Trophoblast cell (in vitro differentiated cells and primary cell): ENCODE data around the gene KIF6.

Experiments
- DNase-seq, 2 donors: peaks; one replicate each; pipeline ENCODE4 v3.0.0-alpha.2; 2016
- H2AFZ ChIP-seq: 2 replicates; pipeline ENCODE4 v1.6.1; 2013; ENCODE audit warnings: low read length, moderate library complexity, mild to moderate bottlenecking; ENCODE audit not compliant: insufficient read depth, poor library complexity
- H2AK5ac ChIP-seq: 2 replicates; pipeline ENCODE4 v1.6.1; 2013; ENCODE audit warnings: mild to moderate bottlenecking, low read length
- H2BK120ac ChIP-seq: 2 replicates; pipeline ENCODE4 v1.6.1; 2013; ENCODE audit warnings: low read length, mild to moderate bottlenecking, moderate library complexity; ENCODE audit not compliant: insufficient read depth, poor library complexity
- H2BK12ac ChIP-seq: 2 replicates; pipeline ENCODE4 v1.6.1; 2013; ENCODE audit warnings: mild to moderate bottlenecking, low read length, moderate library complexity
- H2BK5ac ChIP-seq: 2 replicates; pipeline ENCODE4 v1.6.1; 2013; ENCODE audit warnings: low read length, low read depth, moderate library complexity, mild to moderate bottlenecking; ENCODE audit not compliant: poor library complexity
- H3K14ac ChIP-seq: 2 replicates; pipeline ENCODE4 v1.6.1; 2013; ENCODE audit warnings: mild to moderate bottlenecking, low read length
- H3K18ac ChIP-seq: 2 replicates; pipeline ENCODE4 v1.6.1; 2013; ENCODE audit warnings: mild to moderate bottlenecking, low read length
- H3K23ac ChIP-seq: 2 replicates; pipeline ENCODE4 v1.6.1; 2013; ENCODE audit warnings: low read length
- H3K27ac ChIP-seq: 2 replicates; pipeline ENCODE4 v1.5.1; 2013; ENCODE audit warnings: low read depth, mild to moderate bottlenecking, inconsistent platforms, low read length, moderate library complexity
- H3K27me3 ChIP-seq: 2 replicates; pipeline ENCODE4 v1.6.1; 2013; ENCODE audit warnings: inconsistent platforms, mild to moderate bottlenecking, low read length, moderate library complexity; ENCODE audit not compliant: insufficient read depth
- H3K36me3 ChIP-seq, 2 experiments: 1 replicate in 1 of 2; 2 replicates in 1 of 2; pipeline ENCODE4 v1.6.1; 2013; ENCODE audit warnings: low read length in 2 of 2, mild to moderate bottlenecking in 2 of 2, moderate library complexity in 1 of 2; ENCODE audit not compliant: insufficient read depth in 2 of 2, control insufficient read depth in 1 of 2
- H3K4ac ChIP-seq: 2 replicates; pipeline ENCODE4 v1.6.1; 2013; ENCODE audit warnings: low read depth, mild to moderate bottlenecking, low read length, moderate library complexity
- H3K4me1 ChIP-seq, 2 experiments: 1 replicate in 1 of 2; 2 replicates in 1 of 2; pipeline ENCODE4 v1.6.1; 2013; ENCODE audit warnings: low read length in 2 of 2, mild to moderate bottlenecking in 2 of 2, moderate library complexity in 1 of 2; ENCODE audit not compliant: insufficient read depth in 2 of 2, control insufficient read depth in 1 of 2
- H3K4me2 ChIP-seq: 2 replicates; pipeline ENCODE4 v1.6.1; 2013; ENCODE audit warnings: inconsistent platforms, mild to moderate bottlenecking, low read length, moderate library complexity
- H3K4me3 ChIP-seq: 2 replicates; pipeline ENCODE4 v1.5.1; 2013; ENCODE audit warnings: mild to moderate bottlenecking, low read depth, low read length, inconsistent platforms
- H3K79me1 ChIP-seq: one replicate; pipeline ENCODE4 v1.6.1; 2013; ENCODE audit warnings: low read length
- H3K79me2 ChIP-seq: 2 replicates; pipeline ENCODE4 v1.6.1; 2013; ENCODE audit warnings: low read length, mild to moderate bottlenecking; ENCODE audit not compliant: control insufficient read depth, insufficient read depth, poor library complexity
- H3K9ac ChIP-seq: 2 replicates; pipeline ENCODE4 v1.6.1; 2013; ENCODE audit warnings: mild to moderate bottlenecking, low read length
- H3K9me3 ChIP-seq: 2 replicates; pipeline ENCODE4 v1.6.1; 2013; ENCODE audit warnings: low read depth, mild to moderate bottlenecking, control low read depth, inconsistent platforms, low read length; ENCODE audit not compliant: insufficient read depth
- H4K12ac ChIP-seq: 2 replicates; pipeline ENCODE4 v1.6.1; 2013; ENCODE audit warnings: low read depth, mild to moderate bottlenecking, low read length, moderate library complexity
- H4K8ac ChIP-seq: 2 replicates; pipeline ENCODE4 v1.6.1; 2013; ENCODE audit warnings: low read depth, mild to moderate bottlenecking, low read length, moderate library complexity
- H4K91ac ChIP-seq: one replicate; pipeline ENCODE4 v1.6.1; 2013; ENCODE audit warnings: low read depth, mild to moderate bottlenecking, low read length, moderate library complexity
- WGBS: extraction: QIAGEN DNeasy Blood & Tissue Kit; methylation state at CpG from one replicate; pipeline ENCODE4 v1.1.7; 2013; ENCODE audit warnings: missing lambda C conversion rate; ENCODE audit not compliant: insufficient read length, insufficient coverage; ENCODE audit errors: extremely low coverage; 5-methylcytosine and 5-hydroxymethylcytosine counted together

KIF6 gene

GRCh38 chr6:39344821-39345280 lies 380.4 kb downstream of the KIF6 start:
- Histone ChIP-seq H3K4ac (no peak overlapping the region), H2AK5ac (no peak overlapping the region), H3K4me3 (no peak overlapping the region)

GRCh38 chr6:39343396-39343870 lies 381.8 kb downstream of the KIF6 start:
- H2AFZ ChIP-seq = no peak overlapping the region
- H3K79me2 ChIP-seq = no peaks in the 10 kb centered on the region
- no peak overlapping the region for H3K27ac ChIP-seq
- H3K4ac ChIP-seq = no peak overlapping the region
- H3K18ac ChIP-seq = no peak overlapping the region
- H3K4me1 ChIP-seq = no peaks in the 10 kb centered on the region
- no peaks in the 10 kb centered on the region for H3K9me3 ChIP-seq
- H3K27me3 ChIP-seq = no peaks in the 10 kb centered on the region
- no peak overlapping the region for H4K8ac ChIP-seq
- H2AK5ac ChIP-seq = no peak overlapping the region
- no peak overlapping the region for H3K14ac ChIP-seq
- H2BK120ac ChIP-seq = no peak overlapping the region
- no peak overlapping the region for H2BK5ac ChIP-seq
- H3K23ac ChIP-seq = no peak overlapping the region
- H3K36me3 ChIP-seq = no peaks in the 10 kb centered on the region
- WGBS = no CpG with 5 or more reads among the region's 9 CpGs
- no peak overlapping the region for H4K91ac ChIP-seq
- DNase-seq = no peak
- H3K79me1 ChIP-seq = no peaks in the 10 kb centered on the region
- no peak overlapping the region for H3K4me2 ChIP-seq
- no peak overlapping the region for H2BK12ac ChIP-seq
- no peak overlapping the region for H4K12ac ChIP-seq
- no peak overlapping the region for H3K4me3 ChIP-seq
- H3K9ac ChIP-seq = no peak overlapping the region

More at GRCh38 chr6:39344821-39345280, 380.4 kb downstream of the KIF6 start:
- no peaks in the 10 kb centered on the region for H3K79me2 ChIP-seq
- no peak overlapping the region for H4K12ac ChIP-seq
- no peak overlapping the region for H2BK12ac ChIP-seq
- no peaks in the 10 kb centered on the region for H3K4me1 ChIP-seq
- H2AFZ ChIP-seq = no peak overlapping the region
- H3K36me3 ChIP-seq = no peaks in the 10 kb centered on the region
- no peak overlapping the region for H3K14ac ChIP-seq
- no CpG with 5 or more reads among the region's 7 CpGs for WGBS
- H2BK5ac ChIP-seq = no peak overlapping the region
- no peak overlapping the region for H3K9ac ChIP-seq
- no peak overlapping the region for H3K27ac ChIP-seq
- no peak overlapping the region for H2BK120ac ChIP-seq
- H3K23ac ChIP-seq = no peak overlapping the region
- no peak overlapping the region for H3K18ac ChIP-seq
- no peaks in the 10 kb centered on the region for H3K79me1 ChIP-seq
- no peaks in the 10 kb centered on the region for H3K9me3 ChIP-seq
- H4K8ac ChIP-seq = no peak overlapping the region
- H3K4me2 ChIP-seq = no peak overlapping the region
- H4K91ac ChIP-seq = no peak overlapping the region
- no peaks in the 10 kb centered on the region for H3K27me3 ChIP-seq
- DNase-seq = no peak

DNA sequence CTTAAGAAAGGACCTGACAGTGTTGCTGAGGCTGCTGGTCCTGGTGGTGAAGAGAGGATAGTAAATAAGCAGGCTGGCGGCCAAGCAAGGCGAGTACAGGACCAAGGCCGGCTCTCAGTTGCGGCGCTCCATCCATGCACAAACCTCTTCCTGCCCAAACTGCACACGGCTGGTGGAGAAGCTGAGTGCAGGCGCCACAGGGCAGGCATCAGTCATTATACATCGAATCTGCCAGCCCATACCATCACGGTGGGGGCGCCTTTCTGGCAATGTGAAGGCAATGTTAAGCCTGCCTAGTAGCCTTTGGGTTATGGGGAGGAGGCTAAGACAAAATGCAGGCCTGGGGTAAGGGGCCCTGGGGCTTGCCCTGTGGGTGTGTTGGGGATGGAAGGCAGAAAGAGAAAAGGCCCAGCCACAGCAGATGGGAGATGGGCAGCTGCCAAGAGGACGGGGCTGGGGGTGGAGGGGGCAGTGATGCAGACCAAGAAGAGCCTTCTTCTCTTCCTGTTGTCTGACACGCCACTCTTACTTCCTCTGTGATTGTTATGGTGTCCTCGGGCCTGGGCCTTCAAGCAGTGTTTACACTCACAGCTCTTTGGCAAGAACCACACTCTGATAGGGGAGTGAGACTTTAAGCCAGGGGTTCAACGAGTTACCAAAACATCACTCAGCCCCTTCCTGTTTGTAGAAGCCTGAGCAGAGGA lies 382.4 kb downstream of the KIF6 start:
- H3K9ac ChIP-seq = no peak overlapping the region
- H3K9me3 ChIP-seq = no peaks in the 10 kb centered on the region
- no peak overlapping the region for H2BK120ac ChIP-seq
- no peaks in the 10 kb centered on the region for H3K79me1 ChIP-seq
- H4K12ac ChIP-seq = no peak overlapping the region
- H3K14ac ChIP-seq = no peak overlapping the region
- no peak overlapping the region for H2AFZ ChIP-seq
- H3K27me3 ChIP-seq = no peaks in the 10 kb centered on the region
- H3K4me2 ChIP-seq = no peak overlapping the region
- H4K8ac ChIP-seq = no peak overlapping the region
- no peak overlapping the region for H2AK5ac ChIP-seq
- H3K4ac ChIP-seq = no peak overlapping the region
- no peak overlapping the region for H3K23ac ChIP-seq
- no peak overlapping the region for H4K91ac ChIP-seq
- no peak overlapping the region for H2BK5ac ChIP-seq
- WGBS = no CpG with 5 or more reads among the region's 14 CpGs
- no peak for DNase-seq
- no peak overlapping the region for H2BK12ac ChIP-seq
- H3K27ac ChIP-seq = no peak overlapping the region
- H3K79me2 ChIP-seq = no peaks in the 10 kb centered on the region
- H3K36me3 ChIP-seq = no peaks in the 10 kb centered on the region
- H3K18ac ChIP-seq = no peak overlapping the region
- H3K4me3 ChIP-seq = no peak overlapping the region
- H3K4me1 ChIP-seq = no peaks in the 10 kb centered on the region

- H4K8ac ChIP-seq = no peak overlapping the region
- H2BK120ac ChIP-seq = no peak overlapping the region
- H2AK5ac ChIP-seq = no peak overlapping the region
- H3K4me1 ChIP-seq = no peaks in the 10 kb centered on the region
- H3K4me2 ChIP-seq = no peak overlapping the region
- no peak overlapping the region for H3K23ac ChIP-seq
- no peak overlapping the region for H2BK5ac ChIP-seq
- no peaks in the 10 kb centered on the region for H3K27me3 ChIP-seq
- no peak overlapping the region for H3K27ac ChIP-seq
- no CpG with 5 or more reads among the region's 5 CpGs for WGBS
- H2AFZ ChIP-seq = no peak overlapping the region
- H4K91ac ChIP-seq = no peak overlapping the region
- no peaks in the 10 kb centered on the region for H3K9me3 ChIP-seq
- H4K12ac ChIP-seq = no peak overlapping the region
- H3K14ac ChIP-seq = no peak overlapping the region
- H3K36me3 ChIP-seq = no peaks in the 10 kb centered on the region
- no peak for DNase-seq
- H3K79me2 ChIP-seq = no peaks in the 10 kb centered on the region
- H3K4ac ChIP-seq = no peak overlapping the region
- no peak overlapping the region for H2BK12ac ChIP-seq
- no peak overlapping the region for H3K18ac ChIP-seq
- no peak overlapping the region for H3K4me3 ChIP-seq
- no peak overlapping the region for H3K9ac ChIP-seq
- no peaks in the 10 kb centered on the region for H3K79me1 ChIP-seq
Observed at GRCh38 chr6:39341937-39342336, 383.3 kb downstream of the KIF6 start.
